Activated T-helper 2 cell treated with anti-CD3 and anti-CD28 coated beads, Interferon-gamma antibody, Interleukin-2, Interleukin-4, amounts not matched to agents 10 μg/mL and 5 μg/mL and 100 μg/mL, durations not matched to agents 14 hours and 24 hours and 36 hours (primary cell): Measurements from ENCODE around the gene GYPA. TPM values are rescaled to one million over a fixed set of nuclear protein-coding genes. Genes with fewer than 3 reads are reported as not detected.
"Not testable (repeated sequence)": the region's sequence is repeated elsewhere in the genome, so short reads cannot be mapped to it uniquely, and the experiment has no call there.

Experiments used
- DNase-seq: peaks from one replicate; pipeline ENCODE4 v3.0.0; 2021; ENCODE audit warnings: low spot score
- H3K27ac Mint-ChIP-seq: one replicate; pipeline ENCODE4 v1.8.0; 2021; ENCODE audit warnings: mixed read lengths
- H3K27me3 Mint-ChIP-seq: one replicate; pipeline ENCODE4 v1.8.0; 2021; ENCODE audit warnings: low read depth, mixed read lengths
- H3K36me3 Mint-ChIP-seq: one replicate; pipeline ENCODE4 v1.8.0; 2021; ENCODE audit warnings: low read depth, mixed read lengths
- H3K4me1 Mint-ChIP-seq: one replicate; pipeline ENCODE4 v1.8.0; 2021; ENCODE audit warnings: low read depth, mixed read lengths
- H3K4me3 Mint-ChIP-seq: one replicate; pipeline ENCODE4 v1.8.0; 2021; ENCODE audit warnings: low read depth, mild to moderate bottlenecking, moderate library complexity, mixed read lengths
- H3K9me3 Mint-ChIP-seq: one replicate; pipeline ENCODE4 v1.8.0; 2021; ENCODE audit warnings: mixed read lengths
- intact Hi-C: fragments of 100-400 bp; cut with micrococcal nuclease; formaldehyde crosslinking; loops from one replicate; pipeline ENCODE4 v1.15.1; 2023
- total RNA-seq: library from RNA; stranded (reverse); gene quantifications from 2 replicates; pipeline ENCODE4 v1.2.3, GENCODE V29; 2022

The GYPA gene
- total RNA-seq, 1 donor from 2014 or later = not detected

DNA sequence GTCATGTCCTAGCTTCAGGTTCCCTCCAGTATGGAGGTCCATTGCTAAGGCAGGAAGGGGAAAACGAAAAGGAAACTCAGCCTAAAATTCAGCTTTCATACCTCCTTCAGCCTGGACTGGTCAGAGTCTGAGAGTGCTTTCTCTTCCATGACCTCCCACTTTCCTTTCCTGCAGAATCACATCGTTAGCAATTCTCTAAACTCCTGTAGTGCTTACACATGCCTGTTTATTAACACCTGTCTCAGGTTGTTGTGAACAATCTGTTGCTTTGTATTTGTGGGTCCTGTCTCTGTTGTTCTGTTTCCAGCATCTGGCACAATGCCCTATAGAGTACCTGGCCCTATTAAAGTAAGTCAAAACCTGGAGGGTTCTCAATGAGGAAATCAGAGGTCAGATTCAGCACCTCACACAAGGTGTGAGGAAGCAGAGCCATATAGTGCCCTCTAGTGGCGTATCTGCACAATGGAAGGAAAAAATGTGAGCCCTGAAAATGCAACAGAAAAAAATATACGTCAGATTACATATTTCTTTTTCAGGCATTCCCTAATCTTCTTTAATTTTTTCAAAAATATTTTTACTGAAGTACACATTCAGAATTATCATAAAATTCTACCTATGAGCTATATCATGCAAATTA, 2.3 kb upstream of the GYPA start:
- H3K9me3 Mint-ChIP-seq, H3K27ac Mint-ChIP-seq, H3K36me3 Mint-ChIP-seq, DNase-seq, H3K27me3 Mint-ChIP-seq, H3K4me1 Mint-ChIP-seq, intact Hi-C loops, H3K4me3 Mint-ChIP-seq: not testable (repeated sequence)

DNA sequence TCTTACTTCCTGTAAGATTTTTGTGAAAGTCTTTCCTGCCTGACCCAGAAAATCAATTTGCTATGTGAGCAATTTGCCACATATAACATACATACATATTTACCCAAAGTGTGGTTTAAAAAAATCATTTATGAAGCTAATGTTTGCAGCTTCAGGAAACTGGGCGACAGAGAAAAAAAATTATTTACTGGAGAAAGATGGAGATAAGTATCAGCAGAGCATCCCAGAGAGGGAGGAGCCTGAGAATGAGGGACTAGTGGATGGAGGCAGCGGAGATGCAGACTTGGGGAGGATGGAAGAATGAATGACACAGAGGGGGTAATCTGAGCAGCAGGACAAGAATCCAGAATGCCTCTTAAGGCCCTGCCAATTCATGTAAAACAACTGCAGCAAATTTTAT, 975 bp upstream of the GYPA start:
- H3K27ac Mint-ChIP-seq = no peak overlapping the region
- peaks cover 2% of the 10 kb centered on the region for H3K27me3 Mint-ChIP-seq
- no peaks in the 10 kb centered on the region for H3K9me3 Mint-ChIP-seq
- H3K4me3 Mint-ChIP-seq = no peak overlapping the region
- DNase-seq = no peak
- intact Hi-C loops = no loop called here
- no peaks in the 10 kb centered on the region for H3K36me3 Mint-ChIP-seq
- no peaks in the 10 kb centered on the region for H3K4me1 Mint-ChIP-seq

DNA sequence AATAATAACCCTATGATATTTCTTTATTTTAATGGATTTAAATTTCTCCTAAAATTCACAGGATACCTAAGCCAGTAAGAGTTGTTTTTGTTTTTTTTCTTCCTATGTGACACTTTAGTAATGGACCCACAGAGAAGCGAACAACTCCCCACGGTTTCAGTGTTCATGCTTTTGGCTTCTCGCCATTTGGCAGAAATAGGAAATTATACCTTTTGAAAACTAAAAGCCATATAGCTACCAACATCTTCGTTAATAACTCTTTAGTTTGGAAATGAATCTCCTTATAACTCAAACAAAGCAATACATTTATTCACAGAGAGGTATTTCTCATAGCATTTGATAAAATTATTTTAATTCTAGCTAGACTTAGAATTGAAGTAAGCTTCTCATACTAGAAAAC, 527 bp downstream of the GYPA start:
- H3K36me3 Mint-ChIP-seq, H3K4me3 Mint-ChIP-seq, DNase-seq, intact Hi-C loops, H3K4me1 Mint-ChIP-seq, H3K27me3 Mint-ChIP-seq, H3K9me3 Mint-ChIP-seq, H3K27ac Mint-ChIP-seq: not testable (repeated sequence)

DNA sequence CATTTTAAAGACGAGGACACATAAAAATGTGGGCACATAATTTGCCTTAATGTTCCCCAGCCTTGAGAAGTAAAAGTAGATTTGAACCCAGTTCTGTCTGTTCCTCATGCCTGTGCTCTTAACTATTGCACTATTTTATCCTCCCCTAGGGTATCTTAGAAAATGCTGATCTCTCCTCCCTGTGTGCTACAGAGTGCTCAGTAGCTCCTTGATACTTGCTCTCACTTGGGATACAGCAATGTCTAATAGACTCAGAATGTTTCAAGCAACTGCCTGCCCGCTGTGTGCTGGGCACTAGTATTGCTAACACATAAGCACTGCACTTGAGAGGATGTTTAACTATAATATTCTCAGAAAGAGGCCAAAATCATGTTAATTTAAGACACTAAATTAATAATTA, 971 bp downstream of the GYPA start:
- H3K4me3 Mint-ChIP-seq, H3K4me1 Mint-ChIP-seq, H3K27ac Mint-ChIP-seq, H3K27me3 Mint-ChIP-seq, intact Hi-C loops, DNase-seq, H3K9me3 Mint-ChIP-seq, H3K36me3 Mint-ChIP-seq: not testable (repeated sequence)

DNA sequence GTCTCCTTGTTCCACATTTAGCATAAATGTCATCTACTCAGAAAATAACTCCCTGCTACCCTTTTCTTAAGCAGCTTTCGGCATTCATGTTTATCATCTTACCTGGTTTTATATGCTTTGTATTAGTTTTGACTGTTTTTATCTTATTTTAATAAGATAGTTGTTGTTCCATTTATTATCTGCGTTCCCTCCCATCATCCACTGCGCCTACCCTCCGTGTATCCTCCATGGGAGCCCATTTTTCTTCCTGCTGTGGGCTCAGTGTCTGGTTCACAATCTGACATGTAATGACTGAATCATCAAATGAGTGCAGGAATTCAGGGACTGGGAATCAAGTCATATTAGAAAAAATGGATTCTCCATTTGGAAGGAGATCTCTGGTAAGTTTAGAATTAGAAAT, 2.3 kb downstream of the GYPA start:
- H3K27ac Mint-ChIP-seq, H3K4me1 Mint-ChIP-seq, H3K4me3 Mint-ChIP-seq, intact Hi-C loops, H3K27me3 Mint-ChIP-seq, H3K9me3 Mint-ChIP-seq, DNase-seq, H3K36me3 Mint-ChIP-seq: not testable (repeated sequence)

DNA sequence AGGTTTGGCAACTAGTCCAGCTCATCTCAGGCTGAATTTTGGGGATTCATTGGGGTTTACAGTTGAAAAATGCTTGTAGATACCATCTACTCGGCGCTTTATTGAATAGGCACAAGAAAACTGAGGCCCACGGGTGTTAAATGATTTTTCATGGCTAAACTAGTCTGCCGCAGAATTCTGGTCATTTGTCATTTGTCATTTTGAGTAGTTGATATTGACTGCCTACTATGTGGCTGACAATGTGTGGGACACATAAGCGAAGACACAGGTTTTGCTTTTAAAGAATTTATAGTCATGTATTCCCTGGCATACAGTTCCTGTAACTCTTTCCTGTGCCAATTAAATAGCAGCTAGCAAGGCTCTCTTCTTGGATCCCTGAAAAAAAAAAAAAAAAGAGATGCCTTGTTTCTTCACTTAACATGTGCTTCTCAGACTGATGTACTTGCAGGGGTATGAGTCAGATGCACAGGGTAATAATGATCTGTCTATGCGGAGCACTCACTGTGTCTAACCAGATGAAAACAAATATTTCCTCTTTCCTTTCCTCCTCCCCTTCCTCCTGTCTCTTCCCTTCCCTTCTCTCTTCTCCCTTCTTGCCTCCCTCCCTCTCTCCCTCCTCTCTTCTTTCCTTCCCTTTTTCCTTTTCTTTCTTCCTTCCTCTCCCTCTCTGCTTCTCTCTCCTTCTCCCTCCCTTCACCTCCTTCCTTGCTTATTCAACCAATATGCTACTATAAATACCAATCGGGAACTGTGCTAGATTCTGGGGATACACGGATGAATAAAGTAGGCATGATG, 3.2 kb downstream of the GYPA start:
- H3K9me3 Mint-ChIP-seq, H3K4me1 Mint-ChIP-seq, intact Hi-C loops, DNase-seq, H3K27ac Mint-ChIP-seq, H3K36me3 Mint-ChIP-seq, H3K4me3 Mint-ChIP-seq, H3K27me3 Mint-ChIP-seq: not testable (repeated sequence)

DNA sequence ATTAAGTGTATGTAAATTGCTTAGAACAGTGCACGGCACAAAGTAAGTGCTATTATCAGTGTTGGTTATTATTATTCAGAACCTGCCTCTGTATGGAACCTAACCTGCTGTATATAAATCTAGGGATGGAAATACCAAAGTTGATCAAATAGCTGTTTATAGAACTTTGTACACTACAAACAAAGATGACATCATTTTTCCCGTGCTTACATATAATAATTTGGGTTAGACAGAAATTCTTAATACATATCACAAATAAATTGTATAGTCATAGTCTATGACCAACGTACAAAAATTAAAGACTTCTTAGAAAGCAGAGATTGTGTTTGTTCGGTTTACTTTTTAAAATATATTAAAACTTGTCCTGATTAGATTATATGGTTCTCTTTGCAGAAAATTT, 4.3 kb downstream of the GYPA start:
- H3K9me3 Mint-ChIP-seq, H3K27me3 Mint-ChIP-seq, H3K4me1 Mint-ChIP-seq, H3K27ac Mint-ChIP-seq, intact Hi-C loops, H3K36me3 Mint-ChIP-seq, H3K4me3 Mint-ChIP-seq, DNase-seq: not testable (repeated sequence)

DNA sequence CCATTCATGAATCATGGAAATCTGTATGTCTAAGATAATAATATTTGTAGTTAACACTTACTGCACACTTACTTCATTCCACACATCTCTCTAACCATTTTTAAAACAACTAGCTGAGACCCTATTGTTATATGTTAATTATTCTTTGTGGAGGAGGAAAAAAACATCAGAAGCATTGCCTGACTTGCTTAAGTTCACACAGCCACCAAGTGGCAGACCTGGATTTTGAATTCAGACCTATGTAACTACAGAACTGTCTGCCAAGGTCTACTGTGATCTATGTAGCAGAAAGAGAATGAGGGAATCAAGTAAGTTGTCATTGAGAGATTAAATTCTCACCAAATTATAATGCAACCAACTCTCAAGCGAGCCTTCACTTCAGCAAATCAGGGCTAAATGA, 10.4 kb downstream of the GYPA start:
- H3K36me3 Mint-ChIP-seq, H3K4me3 Mint-ChIP-seq, H3K27me3 Mint-ChIP-seq, H3K27ac Mint-ChIP-seq, H3K9me3 Mint-ChIP-seq, H3K4me1 Mint-ChIP-seq, DNase-seq, intact Hi-C loops: not testable (repeated sequence)

DNA sequence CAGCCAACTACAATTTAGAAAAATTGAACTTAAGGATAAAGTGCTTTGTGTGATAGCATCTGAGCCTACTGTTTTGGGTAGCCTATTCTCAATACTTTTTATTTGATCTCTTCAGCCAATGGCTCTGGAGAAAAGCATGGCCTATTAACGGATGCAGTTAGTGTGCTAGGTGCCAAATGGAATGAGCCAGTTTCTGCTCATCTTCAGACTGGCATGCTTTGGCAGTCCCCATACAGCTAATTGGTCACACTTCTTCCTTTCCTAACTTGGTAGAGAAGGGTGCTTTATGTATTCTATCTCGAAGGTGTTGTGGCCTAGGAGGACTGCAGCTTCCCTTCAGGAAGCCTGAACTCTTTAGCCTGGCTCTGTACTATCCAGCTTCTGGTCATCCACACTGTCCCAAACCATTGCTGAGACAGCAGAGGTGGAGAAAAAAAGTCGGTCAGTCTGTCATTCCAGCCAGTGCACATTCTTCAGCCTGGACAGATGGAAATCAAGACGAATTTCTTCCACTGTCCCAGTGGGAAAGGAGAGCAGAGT, 11.1 kb downstream of the GYPA start:
- intact Hi-C loops = loop anchor here (10.0 kb wide), 1 partner anchor 245 kb away; no protein-coding TSS in a partner anchor

DNA sequence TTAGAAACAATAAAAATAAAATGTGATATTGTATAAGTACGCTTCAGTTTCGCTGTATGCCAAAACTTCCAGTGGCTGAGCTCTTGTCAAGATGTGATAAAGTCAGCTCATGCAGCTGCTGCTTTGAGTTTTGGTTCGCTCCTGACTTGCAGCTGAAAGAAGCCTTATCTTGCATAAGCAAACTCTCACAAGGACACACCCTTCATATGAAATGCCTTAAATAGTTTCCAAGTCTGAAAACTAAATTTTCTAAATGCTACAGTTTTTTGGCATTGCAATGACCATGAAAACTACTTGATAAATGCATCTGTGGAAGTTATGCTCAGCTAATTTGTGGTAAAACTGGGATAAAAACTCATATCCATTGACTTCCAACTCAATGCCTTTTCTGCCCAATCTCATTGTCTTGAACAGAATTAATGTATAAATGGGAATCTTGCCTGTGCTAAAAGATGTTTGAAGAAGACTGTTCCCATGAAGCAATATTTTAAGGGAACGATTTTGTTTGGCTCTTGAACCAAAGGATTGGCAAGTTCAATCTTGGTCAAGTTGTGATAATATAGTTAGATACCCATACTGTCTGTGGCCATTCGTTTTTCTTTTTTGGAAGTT, 11.7 kb downstream of the GYPA start:
- intact Hi-C loops = loop anchor here (10.0 kb wide), 1 partner anchor 244 kb away; no protein-coding TSS in a partner anchor

More for the DNA sequence above, 11.1 kb downstream of the GYPA start:
- H3K4me3 Mint-ChIP-seq, H3K27ac Mint-ChIP-seq, H3K27me3 Mint-ChIP-seq, DNase-seq, H3K9me3 Mint-ChIP-seq, H3K36me3 Mint-ChIP-seq, H3K4me1 Mint-ChIP-seq: not testable (repeated sequence)

DNA sequence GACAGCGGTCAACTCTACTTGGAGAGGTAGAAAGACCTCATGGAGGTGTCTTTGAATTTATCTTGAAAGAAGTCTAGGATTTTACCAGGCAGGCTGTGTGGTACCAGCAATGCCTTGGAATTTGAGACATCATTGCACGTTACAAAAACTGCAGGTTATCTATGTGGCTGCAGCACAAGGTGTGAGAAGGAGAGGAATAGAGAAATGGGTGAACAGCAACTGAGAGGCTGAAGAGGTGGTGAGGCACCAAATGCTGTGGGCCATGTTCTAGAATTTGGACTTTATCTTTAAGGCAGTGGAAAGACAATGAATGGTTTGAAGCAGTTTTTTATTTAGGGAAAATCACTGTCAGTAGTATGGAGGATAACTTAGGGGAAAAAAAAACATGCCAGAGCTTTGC, 15.4 kb downstream of the GYPA start:
- not testable (repeated sequence) for H3K9me3 Mint-ChIP-seq, H3K4me1 Mint-ChIP-seq, H3K4me3 Mint-ChIP-seq, H3K27ac Mint-ChIP-seq, DNase-seq, H3K36me3 Mint-ChIP-seq, H3K27me3 Mint-ChIP-seq
- intact Hi-C loops = loop anchor here (10.0 kb wide), 1 partner anchor 240 kb away; no protein-coding TSS in a partner anchor

More for the DNA sequence above, 11.7 kb downstream of the GYPA start:
- not testable (repeated sequence) for H3K4me3 Mint-ChIP-seq, H3K4me1 Mint-ChIP-seq, DNase-seq, H3K27ac Mint-ChIP-seq, H3K27me3 Mint-ChIP-seq, H3K36me3 Mint-ChIP-seq, H3K9me3 Mint-ChIP-seq

DNA sequence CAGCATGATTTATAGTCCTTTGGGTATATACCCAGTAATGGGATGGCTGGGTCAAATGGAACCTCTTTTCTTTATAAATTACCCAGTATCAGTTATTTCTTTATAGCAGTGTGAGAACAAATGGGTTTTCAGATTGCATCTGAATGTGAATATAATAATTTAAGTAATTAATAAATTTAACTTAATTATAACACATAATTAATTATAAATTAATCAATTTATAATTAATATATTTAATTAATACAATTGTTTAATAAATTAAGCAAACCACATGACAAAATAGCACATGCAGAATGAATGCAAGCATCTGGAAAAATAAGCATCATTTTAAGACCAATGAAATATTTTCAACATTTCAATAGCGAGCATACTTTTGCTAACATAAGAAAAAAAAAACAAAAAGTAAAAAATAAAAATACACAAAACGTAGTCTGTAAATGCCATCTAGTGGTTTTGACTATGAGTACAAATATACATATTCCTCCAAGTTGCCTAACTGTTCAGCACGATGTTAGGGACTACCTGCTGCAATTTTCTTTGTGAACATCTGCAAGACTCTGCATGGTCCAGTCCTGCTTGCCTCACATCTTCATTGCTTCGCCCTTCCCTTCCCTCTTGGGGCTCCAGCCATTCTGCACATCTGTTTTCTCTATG, 16.4 kb downstream of the GYPA start:
- H3K27ac Mint-ChIP-seq, DNase-seq, H3K36me3 Mint-ChIP-seq, H3K4me3 Mint-ChIP-seq, H3K27me3 Mint-ChIP-seq, H3K9me3 Mint-ChIP-seq, H3K4me1 Mint-ChIP-seq: not testable (repeated sequence)
- intact Hi-C loops = loop anchor here (10.0 kb wide), 1 partner anchor 239 kb away; no protein-coding TSS in a partner anchor
